ENCODE measurements around the gene BRI3. TPM values are rescaled to one million over a fixed set of nuclear protein-coding genes. Genes with fewer than 3 reads are reported as not detected.
A peak's percentile ranks its signal among the peaks of the same experiment; 100 is the strongest.

The BRI3 gene
- total and polyA plus RNA-seq, 2 of the 8 experiments (the other 6 are each of a cell fraction or from before 2014, with no cell fraction given): 77.5 to 93.4 TPM

GRCh38 chr7:98235901-98236300 lies 45.6 kb upstream of the BRI3 start:
- CTCF ChIA-PET (ENCODE audit: partially characterized antibody): interaction anchor here (1.9 to 2.0 kb wide), 2 partner anchors 8 to 67 kb away, joined by 4 to 5 read pairs; no protein-coding TSS in a partner anchor
- no peaks in the 10 kb centered on the region for H3K36me3 ChIP-seq (ENCODE audit: control insufficient read depth in 2 of 4, insufficient read depth in 4 of 4, low read length in 3 of 4)

More at GRCh38 chr7:98235901-98236300, 45.6 kb upstream of the BRI3 start:
- H3K23ac ChIP-seq (ENCODE audit: insufficient read length): no peak overlapping the region
- H4K20me1 ChIP-seq (replicated peaks in 1 of 2; ENCODE audit: control insufficient read depth in 1 of 2, insufficient read depth in 2 of 2, low read length in 2 of 2): peaks cover 0 to 2% of the 10 kb centered on the region in 2 experiments
- TF ChIP-seq JUND (IDR thresholded peaks at IDR 0.05; ENCODE audit: low read length): no peak
- TF ChIP-seq MAX (IDR thresholded peaks at IDR 0.05): no peak
- TF ChIP-seq EGR1 (IDR thresholded peaks at IDR 0.05; ENCODE audit: borderline replicate concordance, low read depth, low read length): no peak
- TF ChIP-seq SIN3A (conservative IDR thresholded peaks at IDR 0.05 in 1 of 2, IDR thresholded peaks at IDR 0.05 in 1 of 2; ENCODE audit: low read depth in 1 of 2, low read length in 2 of 2): no peak
- TF ChIP-seq TEAD4 (IDR thresholded peaks at IDR 0.05; ENCODE audit: low read depth, low read length): no peak
- TF ChIP-seq CBX8 (IDR thresholded peaks at IDR 0.05; ENCODE audit: borderline replicate concordance, low read depth, low read length): no peak
- no peak for TF ChIP-seq HDAC2 (IDR thresholded peaks at IDR 0.05; ENCODE audit: borderline replicate concordance in 1 of 2, low read depth in 2 of 2, low read length in 2 of 2)
- no peak for TF ChIP-seq BACH1 (IDR thresholded peaks at IDR 0.05; ENCODE audit: low read length)
- TF ChIP-seq RXRA (IDR thresholded peaks at IDR 0.05; ENCODE audit: insufficient read depth, low read depth, low read length): no peak
- TF ChIP-seq KDM4A (IDR thresholded peaks at IDR 0.05; ENCODE audit: low read depth, low read length, severe bottlenecking): no peak
- no peak overlapping the region for H3K56ac ChIP-seq (replicated peaks; ENCODE audit: insufficient read length, low read depth, low read length)
- H4K91ac ChIP-seq (replicated peaks; ENCODE audit: insufficient read length, low read length): no peak overlapping the region
- POLR2A ChIA-PET (ENCODE audit: partially characterized antibody): interaction anchor here (0.9 to 1.2 kb wide), 2 partner anchors 15 to 25 kb away, joined by 3 read pairs; partner anchors contain the start of gene BHLHA15
- H3K18ac ChIP-seq (ENCODE audit: extremely low read depth, low read length): no peak overlapping the region
- DNase-seq (ENCODE audit: low read depth in 1 of 2, low spot score in 2 of 2) (no peak), FAIRE-seq (no peak)
- H3K14ac ChIP-seq (ENCODE audit: insufficient read length): no peak overlapping the region
- no peak overlapping the region for H2BK120ac ChIP-seq (replicated peaks; ENCODE audit: low read depth, low read length)
- H4K5ac ChIP-seq (ENCODE audit: insufficient read length, low read depth, low read length): no peak overlapping the region
- H3K9ac ChIP-seq (replicated peaks in 1 of 4; ENCODE audit: extremely low read depth in 1 of 4, low read depth in 3 of 4, low read length in 3 of 4): no peak overlapping the region
- H3K27me3 ChIP-seq (replicated peaks in 1 of 4; ENCODE audit: control insufficient read depth in 3 of 4, extremely low read depth in 1 of 4, insufficient read depth in 3 of 4, low read length in 3 of 4): no peaks in the 10 kb centered on the region
- 95% methylated on average over 11 of the region's 11 CpGs; no CpG with 5 or more reads in 1 of the 2 experiments for WGBS, 2 experiments (ENCODE audit: extremely low coverage in 1 of 2, insufficient coverage in 1 of 2, insufficient read length in 1 of 2, insufficient replicate concordance in 2 of 2, low coverage in 1 of 2, low lambda C conversion rate in 2 of 2, missing lambda C conversion rate in 1 of 2)
- H2BK5ac ChIP-seq (ENCODE audit: low read depth, low read length): no peak overlapping the region
- H3K9me3 ChIP-seq (ENCODE audit: insufficient read depth in 2 of 2, low read depth in 1 of 2, low read length in 1 of 2): no peaks in the 10 kb centered on the region
- no peaks in the 10 kb centered on the region for H3K79me2 ChIP-seq (ENCODE audit: control insufficient read depth in 1 of 2, insufficient read depth in 2 of 2, low read length in 2 of 2)
- no peak overlapping the region for H2BK15ac ChIP-seq (ENCODE audit: low read length)
- H3K27ac ChIP-seq (ENCODE audit: low read depth, low read length): no peak overlapping the region
- no peak overlapping the region for H3K4me2 ChIP-seq (ENCODE audit: insufficient read depth in 1 of 2, low read depth in 2 of 2, low read length in 2 of 2)
- no peaks in the 10 kb centered on the region for H3K23me2 ChIP-seq (ENCODE audit: low read depth, low read length)
- H2AK5ac ChIP-seq (ENCODE audit: low read depth, low read length): no peak overlapping the region
- 0 out of 2 replicates have a peak overlapping the region, but pooled peaks have one; percentile 2 for H4K8ac ChIP-seq (ENCODE audit: extremely low read depth, insufficient read depth, low read length)
- no peak overlapping the region for H2AFZ ChIP-seq (ENCODE audit: low read length)
- no peaks in the 10 kb centered on the region; a peak in 1 of 7 replicates for H3K4me1 ChIP-seq (replicated peaks in 1 of 4; ENCODE audit: control insufficient read depth in 3 of 4, insufficient read depth in 4 of 4, low read length in 3 of 4)
- H2BK20ac ChIP-seq (ENCODE audit: low read length): no peak overlapping the region
- no peaks in the 10 kb centered on the region for H3K79me1 ChIP-seq (ENCODE audit: low read depth, low read length)
- H3K4me3 ChIP-seq (ENCODE audit: extremely low read depth in 1 of 4, insufficient read depth in 2 of 4, low read depth in 3 of 4, low read length in 4 of 4): no peak overlapping the region
- H2BK12ac ChIP-seq (ENCODE audit: low read depth, low read length): no peak overlapping the region
- H3K4ac ChIP-seq (replicated peaks; ENCODE audit: insufficient read length, low read depth, low read length): no peak overlapping the region
